ENCODE measurements around the gene PDE11A.

- TF ChIP-seq ZNF781 (CRISPR knock-in tag; IDR thresholded peaks at IDR 0.05; ENCODE audit: borderline replicate concordance, not compliant biosample characterization), result no peak
- TF ChIP-seq FOXM1 (CRISPR knock-in tag; IDR thresholded peaks at IDR 0.05), result no peak
Observed at GRCh38 chr2:177783091-177783490, 289.5 kb downstream of the PDE11A start.
